ENCODE measurements around the gene PNISR.

PNISR gene

DNA sequence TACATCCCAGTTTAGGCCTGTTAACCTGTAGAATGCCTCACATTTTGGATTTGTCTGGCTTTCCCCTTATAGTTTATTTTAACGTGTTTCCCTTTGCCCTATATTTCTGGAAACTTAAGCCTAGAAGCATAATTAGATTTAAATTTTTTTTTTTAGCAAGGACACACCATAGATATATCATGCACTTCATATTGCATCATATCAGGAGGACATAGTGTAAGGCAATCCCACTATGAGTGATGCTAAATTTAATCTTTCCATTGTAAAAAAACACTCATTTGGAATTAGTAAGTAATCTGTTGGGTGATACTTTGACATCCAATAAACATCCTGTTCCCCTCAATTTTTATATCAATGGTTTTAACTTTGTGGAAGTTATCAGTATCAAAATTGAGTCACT, 65.3 kb downstream of the PNISR start:
- DNase-seq (ENCODE audit: low read depth), result no peak
- TF ChIP-seq CTCF (IDR thresholded peaks at IDR 0.05; ENCODE audit: low read depth, low read length, missing control alignments), result no peak
- H3K4me3 ChIP-seq (ENCODE audit: low read depth, low read length), result no peak overlapping the region

DNA sequence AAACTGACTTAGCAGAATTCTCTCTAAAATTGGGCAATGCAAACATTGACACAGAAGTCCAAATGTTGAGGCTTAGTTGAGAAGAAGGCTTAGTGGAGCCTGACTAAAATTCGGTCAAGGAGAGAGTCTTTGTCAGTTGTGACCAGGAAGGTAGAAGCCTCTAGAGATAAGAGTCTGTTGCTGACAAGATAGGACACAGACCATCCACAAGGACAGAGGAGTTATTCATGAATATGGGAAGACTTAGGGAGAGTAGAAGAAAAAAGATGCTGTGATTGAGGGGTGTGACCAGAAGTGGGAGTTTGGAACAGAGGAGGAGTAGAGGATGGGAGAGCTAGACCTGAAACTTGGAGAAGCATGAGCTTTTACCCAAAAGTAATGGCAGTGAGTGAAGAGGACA, 68.5 kb downstream of the PNISR start:
- no peak for DNase-seq (ENCODE audit: low read depth)
- no peak overlapping the region for H3K4me3 ChIP-seq (ENCODE audit: low read depth, low read length)
- no peak for TF ChIP-seq CTCF (IDR thresholded peaks at IDR 0.05; ENCODE audit: low read depth, low read length, missing control alignments)

- no peak for TF ChIP-seq CTCF (IDR thresholded peaks at IDR 0.05; ENCODE audit: low read depth, low read length, missing control alignments)
- no peak overlapping the region for H3K4me3 ChIP-seq (ENCODE audit: low read depth, low read length)
- DNase-seq (ENCODE audit: low read depth), result no peak
Measured at GRCh38 chr6:99354983-99355382, 70.1 kb downstream of the PNISR start.

- H3K4me3 ChIP-seq (ENCODE audit: low read depth, low read length), result no peak overlapping the region
- TF ChIP-seq CTCF (IDR thresholded peaks at IDR 0.05; ENCODE audit: low read depth, low read length, missing control alignments), result no peak
- no peak for DNase-seq (ENCODE audit: low read depth)
Measured at GRCh38 chr6:99353126-99353525, 72.0 kb downstream of the PNISR start.

DNA sequence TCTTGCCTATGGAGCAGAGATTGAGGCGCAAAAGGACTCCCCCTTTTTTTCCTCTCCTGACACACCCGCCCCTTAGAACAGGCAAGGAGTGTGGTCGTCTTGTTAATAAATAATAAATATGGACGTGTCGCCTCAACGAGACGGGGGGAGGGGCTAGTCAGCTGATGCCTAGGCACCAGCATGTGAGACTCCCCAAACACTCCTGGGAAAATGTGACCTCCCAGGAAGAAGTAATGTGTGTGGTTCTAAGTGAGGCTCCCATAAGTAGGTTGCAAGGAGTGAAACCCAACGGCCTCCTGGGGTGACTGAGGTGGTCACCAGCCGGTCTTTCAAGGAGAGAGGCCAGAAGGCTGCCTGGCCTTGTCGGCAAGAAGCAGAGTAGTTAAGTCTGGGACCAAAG, 74.5 kb downstream of the PNISR start:
- no peak for DNase-seq (ENCODE audit: low read depth)
- H3K4me3 ChIP-seq (ENCODE audit: low read depth, low read length), result no peak overlapping the region
- TF ChIP-seq CTCF (IDR thresholded peaks at IDR 0.05; ENCODE audit: low read depth, low read length, missing control alignments), result no peak

DNA sequence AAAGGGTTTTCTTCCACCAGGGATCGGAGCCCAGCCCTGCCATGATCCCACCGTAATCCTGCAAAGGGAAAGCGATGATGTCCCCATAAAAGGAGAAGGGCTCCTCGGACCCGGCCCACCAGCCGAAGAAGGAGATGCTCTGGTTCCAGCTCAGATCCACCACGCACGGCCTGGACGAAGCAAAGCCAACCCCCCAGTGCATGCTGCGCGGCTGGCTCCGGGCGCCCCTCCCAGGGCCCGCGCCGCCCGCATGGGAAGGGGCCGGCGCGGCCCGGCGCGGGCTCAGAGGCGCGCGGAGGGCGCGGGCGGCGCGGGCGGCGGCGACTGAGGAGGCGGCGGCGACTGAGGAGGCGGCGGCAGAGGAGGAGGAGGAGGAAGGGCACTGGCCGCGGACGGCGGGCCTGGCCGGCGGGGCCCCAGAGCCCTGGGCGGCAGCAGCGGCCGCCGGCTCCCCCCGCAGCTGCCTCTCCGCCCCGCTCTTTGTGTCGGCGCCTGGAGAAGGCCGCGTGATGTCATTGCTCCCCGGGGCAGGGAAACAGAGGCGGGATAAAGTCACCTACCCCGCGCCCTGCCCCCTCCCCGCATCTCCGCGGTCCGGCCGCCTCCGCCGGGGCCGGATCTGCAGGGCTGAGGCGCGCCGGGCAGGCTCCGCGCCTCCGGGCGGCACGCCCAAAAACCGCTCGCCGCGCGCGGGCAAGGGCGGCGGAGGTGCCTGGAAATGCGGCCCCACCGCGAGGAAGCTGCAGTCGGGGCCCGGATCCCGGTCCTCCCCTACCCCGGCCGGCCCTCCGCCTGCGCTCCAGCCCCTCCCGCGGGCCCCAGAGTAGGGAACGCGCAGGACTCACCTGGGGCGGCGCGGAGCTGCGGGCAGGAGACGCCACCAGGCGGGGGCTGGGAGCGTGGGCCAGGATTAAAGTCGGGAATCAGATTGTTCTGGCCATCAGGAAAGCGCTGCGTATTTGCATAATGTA, 75.7 kb downstream of the PNISR start, which contains the start of gene FAXC:
Gene FAXC (minus strand): TSS at position 504 of the 971 bp plus-strand sequence. CDS start 302 bp downstream, at position 202.
- peak within 1 kb of the TSS; percentile 54 for H3K4me3 ChIP-seq (ENCODE audit: low read depth, low read length)
- DNase-seq (ENCODE audit: low read depth), result no peak
- no peak for TF ChIP-seq CTCF (IDR thresholded peaks at IDR 0.05; ENCODE audit: low read depth, low read length, missing control alignments)
